ENCODE data around the gene COL23A1.

The COL23A1 gene

GRCh38 chr5:178285399-178286225 is 304.6 kb downstream of the COL23A1 start:
- Histone ChIP-seq H3K9me3 (ENCODE audit: low read depth, low read length) (no peaks in the 10 kb centered on the region), H3K4me3 (no peak overlapping the region), H3K9ac (ENCODE audit: insufficient read length) (no peak overlapping the region), H3K27ac (no peak overlapping the region), H3K36me3 (ENCODE audit: insufficient read depth, low read length) (no peaks in the 10 kb centered on the region)
- no peak for TF ChIP-seq POLR2AphosphoS5 (IDR thresholded peaks at IDR 0.05; ENCODE audit: borderline replicate concordance, low read depth, low read length)
- no peak for TF ChIP-seq EZH2 (IDR thresholded peaks at IDR 0.05)
- no peak for TF ChIP-seq FOXP2 (optimal IDR thresholded peaks at IDR 0.05; ENCODE audit: control extremely low read depth, extremely low read length, insufficient read depth)
- no peak for DNase-seq (ENCODE audit: low read depth, low spot score)

DNA sequence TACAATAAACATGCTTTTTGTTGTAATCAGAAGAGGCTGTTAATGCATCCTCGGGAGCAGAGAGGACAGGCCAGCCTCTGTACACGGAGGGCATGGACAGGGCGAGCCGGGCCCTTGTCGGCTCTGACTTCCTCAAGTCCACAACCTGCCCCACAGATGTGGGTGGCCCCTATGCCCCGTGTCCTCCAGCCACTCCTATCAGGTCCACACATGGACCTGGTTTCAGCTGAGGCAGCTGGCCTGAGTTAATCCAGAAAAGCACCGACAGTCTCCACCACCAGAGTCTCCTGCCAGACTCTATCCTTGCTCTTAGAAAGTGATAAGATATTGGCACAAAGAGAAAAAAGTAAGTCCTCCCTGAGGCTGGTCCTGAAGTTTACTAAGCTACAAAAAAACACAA is 305.2 kb downstream of the COL23A1 start:
- no peaks in the 10 kb centered on the region for H3K9me3 ChIP-seq (ENCODE audit: low read depth, low read length)
- H3K36me3 ChIP-seq (ENCODE audit: insufficient read depth, low read length): no peaks in the 10 kb centered on the region
- TF ChIP-seq EZH2 (IDR thresholded peaks at IDR 0.05): no peak
- no peak for TF ChIP-seq POLR2AphosphoS5 (IDR thresholded peaks at IDR 0.05; ENCODE audit: borderline replicate concordance, low read depth, low read length)
- no peak for TF ChIP-seq FOXP2 (optimal IDR thresholded peaks at IDR 0.05; ENCODE audit: control extremely low read depth, extremely low read length, insufficient read depth)
- H3K9ac ChIP-seq (ENCODE audit: insufficient read length): no peak overlapping the region
- H3K27ac ChIP-seq: no peak overlapping the region
- H3K4me3 ChIP-seq: no peak overlapping the region
- DNase-seq (ENCODE audit: low read depth, low spot score): no peak

- H3K9me3 ChIP-seq (ENCODE audit: low read depth, low read length): no peaks in the 10 kb centered on the region
- peak; percentile 22 for DNase-seq (ENCODE audit: low read depth, low spot score)
- no peak for TF ChIP-seq POLR2AphosphoS5 (IDR thresholded peaks at IDR 0.05; ENCODE audit: borderline replicate concordance, low read depth, low read length)
- no peak for TF ChIP-seq FOXP2 (optimal IDR thresholded peaks at IDR 0.05; ENCODE audit: control extremely low read depth, extremely low read length, insufficient read depth)
- TF ChIP-seq EZH2 (IDR thresholded peaks at IDR 0.05): no peak
- H3K36me3 ChIP-seq (ENCODE audit: insufficient read depth, low read length): no peaks in the 10 kb centered on the region
- no peak overlapping the region for H3K4me3 ChIP-seq
- no peak overlapping the region for H3K27ac ChIP-seq
- H3K9ac ChIP-seq (ENCODE audit: insufficient read length): no peak overlapping the region
These were observed 306.0 kb downstream of the COL23A1 start for GRCh38 chr5:178284093-178284675.

GRCh38 chr5:178283520-178283919 is 306.7 kb downstream of the COL23A1 start:
- no peak overlapping the region for H3K9ac ChIP-seq (ENCODE audit: insufficient read length)
- TF ChIP-seq POLR2AphosphoS5 (IDR thresholded peaks at IDR 0.05; ENCODE audit: borderline replicate concordance, low read depth, low read length): no peak
- no peak overlapping the region for H3K27ac ChIP-seq
- H3K9me3 ChIP-seq (ENCODE audit: low read depth, low read length): no peaks in the 10 kb centered on the region
- H3K36me3 ChIP-seq (ENCODE audit: insufficient read depth, low read length): no peaks in the 10 kb centered on the region
- DNase-seq (ENCODE audit: low read depth, low spot score): no peak
- H3K4me3 ChIP-seq: no peak overlapping the region

- Histone ChIP-seq H3K4me3 (no peak overlapping the region), H3K9ac (ENCODE audit: insufficient read length) (no peak overlapping the region), H3K36me3 (ENCODE audit: insufficient read depth, low read length) (no peaks in the 10 kb centered on the region), H3K27ac (no peak overlapping the region), H3K9me3 (ENCODE audit: low read depth, low read length) (no peaks in the 10 kb centered on the region)
- TF ChIP-seq EZH2 (IDR thresholded peaks at IDR 0.05) (no peak), POLR2AphosphoS5 (IDR thresholded peaks at IDR 0.05; ENCODE audit: borderline replicate concordance, low read depth, low read length) (no peak), FOXP2 (optimal IDR thresholded peaks at IDR 0.05; ENCODE audit: control extremely low read depth, extremely low read length, insufficient read depth) (no peak)
- no peak for DNase-seq (ENCODE audit: low read depth, low spot score)
These were observed 307.8 kb downstream of the COL23A1 start for GRCh38 chr5:178282391-178282790.

- TF ChIP-seq EZH2 (IDR thresholded peaks at IDR 0.05) (no peak), FOXP2 (optimal IDR thresholded peaks at IDR 0.05; ENCODE audit: control extremely low read depth, extremely low read length, insufficient read depth) (no peak), POLR2AphosphoS5 (IDR thresholded peaks at IDR 0.05; ENCODE audit: borderline replicate concordance, low read depth, low read length) (no peak)
- Histone ChIP-seq H3K4me3 (no peak overlapping the region), H3K9ac (ENCODE audit: insufficient read length) (no peak overlapping the region), H3K27ac (no peak overlapping the region), H3K36me3 (ENCODE audit: insufficient read depth, low read length) (no peaks in the 10 kb centered on the region), H3K9me3 (ENCODE audit: low read depth, low read length) (no peaks in the 10 kb centered on the region)
- DNase-seq (ENCODE audit: low read depth, low spot score): no peak
These were observed 308.9 kb downstream of the COL23A1 start for GRCh38 chr5:178281331-178281730.

GRCh38 chr5:178280631-178281030 is 309.6 kb downstream of the COL23A1 start:
- TF ChIP-seq POLR2AphosphoS5 (IDR thresholded peaks at IDR 0.05; ENCODE audit: borderline replicate concordance, low read depth, low read length) (no peak), FOXP2 (optimal IDR thresholded peaks at IDR 0.05; ENCODE audit: control extremely low read depth, extremely low read length, insufficient read depth) (no peak), EZH2 (IDR thresholded peaks at IDR 0.05) (no peak)
- no peaks in the 10 kb centered on the region for H3K36me3 ChIP-seq (ENCODE audit: insufficient read depth, low read length)
- H3K27ac ChIP-seq: no peak overlapping the region
- no peak for DNase-seq (ENCODE audit: low read depth, low spot score)
- no peaks in the 10 kb centered on the region for H3K9me3 ChIP-seq (ENCODE audit: low read depth, low read length)
- H3K9ac ChIP-seq (ENCODE audit: insufficient read length): no peak overlapping the region
- no peak overlapping the region for H3K4me3 ChIP-seq

- Histone ChIP-seq H3K4me3 (no peak overlapping the region), H3K9me3 (ENCODE audit: low read depth, low read length) (no peaks in the 10 kb centered on the region), H3K9ac (ENCODE audit: insufficient read length) (no peak overlapping the region), H3K36me3 (ENCODE audit: insufficient read depth, low read length) (no peaks in the 10 kb centered on the region), H3K27ac (no peak overlapping the region)
- no peak for DNase-seq (ENCODE audit: low read depth, low spot score)
- TF ChIP-seq EZH2 (IDR thresholded peaks at IDR 0.05): no peak
- no peak for TF ChIP-seq POLR2AphosphoS5 (IDR thresholded peaks at IDR 0.05; ENCODE audit: borderline replicate concordance, low read depth, low read length)
- TF ChIP-seq FOXP2 (optimal IDR thresholded peaks at IDR 0.05; ENCODE audit: control extremely low read depth, extremely low read length, insufficient read depth): no peak
These were observed 310.3 kb downstream of the COL23A1 start for GRCh38 chr5:178279723-178280438.

Measured in SK-N-MC (cell line).